HEK293 (cell line): ENCODE results near the gene TXN2.

Experiments used
- CTCF ChIP-seq: fragments of 450-650 bp; formaldehyde crosslinking; IDR thresholded peaks from 2 replicates; pipeline ENCODE4 v1.5.1; 2016; ENCODE audit warnings: missing biosample characterization, missing genetic modification characterization
- FEZF1 ChIP-seq: fragments of 450-650 bp; formaldehyde crosslinking; IDR thresholded peaks from 2 replicates; pipeline ENCODE4 v1.5.1; 2016; ENCODE audit warnings: missing biosample characterization, missing genetic modification characterization
- PRDM6 ChIP-seq: fragments of 450-650 bp; formaldehyde crosslinking; IDR thresholded peaks from 2 replicates; pipeline ENCODE4 v1.5.1; 2017; ENCODE audit warnings: missing biosample characterization, missing genetic modification characterization
- REST ChIP-seq: fragments of 450-650 bp; formaldehyde crosslinking; IDR thresholded peaks from 2 replicates; pipeline ENCODE4 v1.5.1; 2016; ENCODE audit warnings: missing biosample characterization, missing genetic modification characterization
- SP2 ChIP-seq: fragments of 450-650 bp; formaldehyde crosslinking; IDR thresholded peaks from 2 replicates; pipeline ENCODE4 v1.5.1; 2016; ENCODE audit warnings: missing biosample characterization, missing genetic modification characterization
- ZNF138 ChIP-seq: fragments of 450-650 bp; formaldehyde crosslinking; IDR thresholded peaks from 2 replicates; pipeline ENCODE4 v1.5.1; 2016; ENCODE audit warnings: missing biosample characterization, missing genetic modification characterization, borderline replicate concordance
- ZNF280C ChIP-seq: fragments of 450-650 bp; formaldehyde crosslinking; IDR thresholded peaks from 2 replicates; pipeline ENCODE4 v1.5.1; 2016; ENCODE audit warnings: missing biosample characterization, missing genetic modification characterization

GRCh38 chr22:36447632-36448031, 33.8 kb downstream of the TXN2 start:
- TF ChIP-seq CTCF (tag by site-specific recombination) (no peak), ZNF280C (tag by site-specific recombination) (no peak), SP2 (tag by site-specific recombination) (no peak), PRDM6 (no peak), ZNF138 (tag by site-specific recombination) (no peak), REST (tag by site-specific recombination) (no peak), FEZF1 (no peak)
